Kasumi-1 (cell line): Measurements from ENCODE around the gene CFAP92.
A peak's percentile ranks its signal among the peaks of the same experiment; 100 is the strongest.
"Not testable (repeated sequence)": the region's sequence is repeated elsewhere in the genome, so short reads cannot be mapped to it uniquely, and the experiment has no call there.

ENCODE experiments used
- DNase-seq, 2 experiments: peaks; one replicate each; lab custom pipeline; 2025; lab: John Stamatoyannopoulos, UW

The CFAP92 gene

GRCh38 chr3:128940252-128940651 lies 53.6 kb downstream of the CFAP92 start:
- DNase-seq = no peak

- DNase-seq = no peak
Observed at GRCh38 chr3:128936341-128936740, 57.5 kb downstream of the CFAP92 start.

- DNase-seq = no peak
Observed at GRCh38 chr3:128935922-128936321, 58.0 kb downstream of the CFAP92 start.

- no peak for DNase-seq
Observed at GRCh38 chr3:128933922-128934253, 60.0 kb downstream of the CFAP92 start.

GRCh38 chr3:128933213-128933921 lies 60.5 kb downstream of the CFAP92 start:
- DNase-seq = no peak

GRCh38 chr3:128932516-128933212 lies 61.2 kb downstream of the CFAP92 start:
- DNase-seq = no peak

- no peak for DNase-seq
Observed at GRCh38 chr3:128931046-128931445, 62.8 kb downstream of the CFAP92 start.

- no peak for DNase-seq
Observed at GRCh38 chr3:128929364-128929763, 64.5 kb downstream of the CFAP92 start.

GRCh38 chr3:128923986-128924385 lies 69.9 kb downstream of the CFAP92 start:
- not testable (repeated sequence) for DNase-seq

- peak in 1 of 2 experiments; percentile 30 for DNase-seq
Observed at GRCh38 chr3:128923576-128923975, 70.3 kb downstream of the CFAP92 start.

GRCh38 chr3:128922804-128923459 lies 70.9 kb downstream of the CFAP92 start:
- peak; percentile 43 to 47 for DNase-seq

- DNase-seq = no peak
Observed at GRCh38 chr3:128919988-128920387, 73.9 kb downstream of the CFAP92 start.

- DNase-seq = peak; percentile 4 to 19
Observed at GRCh38 chr3:128917291-128917690, 76.6 kb downstream of the CFAP92 start.

- DNase-seq = no peak
Observed at GRCh38 chr3:128914966-128915645, 78.8 kb downstream of the CFAP92 start.

- DNase-seq = no peak
Observed at GRCh38 chr3:128911911-128912310, 82.0 kb downstream of the CFAP92 start.

GRCh38 chr3:128910006-128910405 lies 83.9 kb downstream of the CFAP92 start:
- DNase-seq = no peak

GRCh38 chr3:128908951-128909350 lies 84.9 kb downstream of the CFAP92 start:
- DNase-seq = no peak

- DNase-seq = no peak
Observed at GRCh38 chr3:128907706-128908445, 86.0 kb downstream of the CFAP92 start.

- no peak for DNase-seq
Observed at GRCh38 chr3:128906804-128907525, 86.9 kb downstream of the CFAP92 start.

GRCh38 chr3:128906031-128906803 lies 87.7 kb downstream of the CFAP92 start:
- no peak for DNase-seq
